ENCODE results near the gene GDPD3.

DNA sequence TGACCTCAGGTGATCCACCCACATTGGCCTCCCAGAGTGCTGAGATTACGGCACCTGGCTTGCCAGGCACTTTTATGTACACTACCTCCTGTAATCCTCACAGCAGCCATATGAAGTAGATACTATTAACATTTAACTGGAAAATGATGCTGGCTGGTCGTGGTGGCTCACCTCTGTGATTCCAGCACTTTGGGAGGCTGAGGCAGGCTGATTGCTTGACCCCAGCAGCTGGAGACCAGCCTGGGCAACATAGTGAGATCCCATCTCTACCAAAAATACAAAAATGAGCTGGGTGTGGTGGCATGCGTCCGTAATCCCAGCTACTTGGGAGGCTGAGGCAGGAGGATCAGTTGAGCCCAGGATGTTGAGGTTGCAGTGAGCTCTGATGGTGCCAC is 11.6 kb upstream of the GDPD3 start:
- TF ChIP-seq CTCF (IDR thresholded peaks at IDR 0.05), result no peak
- TF ChIP-seq POLR2A (IDR thresholded peaks at IDR 0.05), result no peak
- TF ChIP-seq EP300 (IDR thresholded peaks at IDR 0.05), result no peak
